SK-N-SH (cell line): ENCODE data around the gene COBL. TPM values are rescaled to one million over a fixed set of nuclear protein-coding genes. Genes with fewer than 3 reads are reported as not detected.

ENCODE experiments used
- CTCF ChIA-PET: fragments of 300-600, 350-600 bp; formaldehyde crosslinking; extraction: SDS; loops from one replicate; lab custom pipeline; 2021; lab: Yijun Ruan, JAX
- POLR2A ChIA-PET: fragments of 350-600 bp; sonication (Branson Sonifier 250); formaldehyde crosslinking; extraction: SDS; loops from one replicate; lab custom pipeline; 2020; ENCODE audit warnings: antibody characterized with exemption, inconsistent platforms; lab: Yijun Ruan, JAX
- DNase-seq: peaks from one replicate; pipeline ENCODE4 v3.0.0; 2012
- H2AFZ ChIP-seq: fragments of 200-600 bp; sonication (generic); 2 replicates; pipeline ENCODE4 v1.8.1; 2016; ENCODE audit warnings: antibody characterized with exemption, mild to moderate bottlenecking, low read depth
- H3F3A ChIP-seq: fragments of 200-600 bp; sonication (generic); replicated peaks from 2 replicates; pipeline ENCODE3; 2016; ENCODE audit warnings: antibody characterized with exemption, mild to moderate bottlenecking; ENCODE audit not compliant: insufficient read depth
- H3K27ac ChIP-seq, 2 experiments: fragments of 200-500 bp in 1 of 2; fragments of 200-600 bp in 1 of 2; sonication (Bioruptor generic) in 1 of 2; sonication (generic), shearing (Covaris generic) in 1 of 2; 2 replicates each; pipeline versions ENCODE4 v1.5.1 to v1.6.1; 2014 to 2016; ENCODE audit warnings: low read depth in 2 of 2, inconsistent platforms in 1 of 2, low read length in 1 of 2, mild to moderate bottlenecking in 1 of 2, mixed read lengths in 1 of 2
- H3K27me3 ChIP-seq: fragments of 200-600 bp; sonication (generic), shearing (Covaris generic); 2 replicates; pipeline ENCODE4 v1.6.1; 2016; ENCODE audit warnings: mixed run types; ENCODE audit not compliant: insufficient read depth
- H3K36me3 ChIP-seq, 2 experiments: fragments of 200-500 bp in 1 of 2; fragments of 200-600 bp in 1 of 2; sonication (Bioruptor generic) in 1 of 2; sonication (generic) in 1 of 2; replicated peaks in 1 of 2; 2 replicates each; pipeline versions ENCODE3 to v1.5.1; 2014 to 2016; ENCODE audit warnings: low read length in 1 of 2, mild to moderate bottlenecking in 1 of 2; ENCODE audit not compliant: insufficient read depth in 2 of 2, control insufficient read depth in 1 of 2
- H3K4me1 ChIP-seq, 2 experiments: fragments of 200-500 bp in 1 of 2; fragments of 200-600 bp in 1 of 2; sonication (Bioruptor generic) in 1 of 2; sonication (generic), shearing (Covaris generic) in 1 of 2; 2 replicates each; pipeline versions ENCODE4 v1.5.1 to v1.6.1; 2014 to 2016; ENCODE audit warnings: low read depth in 1 of 2, low read length in 1 of 2, mixed run types in 1 of 2; ENCODE audit not compliant: insufficient read depth in 2 of 2, control insufficient read depth in 1 of 2
- H3K4me2 ChIP-seq: fragments of 200-600 bp; sonication (generic), shearing (Covaris generic); 2 replicates; pipeline ENCODE4 v1.6.1; 2017; ENCODE audit warnings: mixed run types
- H3K4me3 ChIP-seq, 2 experiments: fragments of 200-500 bp in 1 of 2; fragments of 200-600 bp in 1 of 2; sonication (Bioruptor generic) in 1 of 2; sonication (generic), shearing (Covaris generic) in 1 of 2; 2 replicates each; pipeline versions ENCODE4 v1.5.1 to v1.8.1; 2014 to 2016; ENCODE audit warnings: low read depth in 2 of 2, inconsistent platforms in 1 of 2, low read length in 1 of 2, mild to moderate bottlenecking in 1 of 2, mixed read lengths in 1 of 2, moderate library complexity in 1 of 2
- H3K79me2 ChIP-seq: fragments of 200-600 bp; sonication (generic); 2 replicates; pipeline ENCODE4 v1.8.1; 2017; ENCODE audit warnings: mild to moderate bottlenecking; ENCODE audit not compliant: insufficient read depth
- H3K9ac ChIP-seq: fragments of 200-600 bp; sonication (generic); 2 replicates; pipeline ENCODE4 v1.6.1; 2017; ENCODE audit warnings: mixed run types
- H3K9me2 ChIP-seq: fragments of 200-600 bp; sonication (generic); 2 replicates; pipeline ENCODE4 v1.6.1; 2017; ENCODE audit warnings: mixed run types
- H3K9me3 ChIP-seq: fragments of 200-600 bp; sonication (generic); 2 replicates; pipeline ENCODE4 v1.6.1; 2017; ENCODE audit warnings: mixed run types, mild to moderate bottlenecking, moderate library complexity
- H4K20me1 ChIP-seq: fragments of 200-600 bp; sonication (generic); 2 replicates; pipeline ENCODE4 v1.6.1; 2017; ENCODE audit warnings: mild to moderate bottlenecking, mixed run types; ENCODE audit not compliant: insufficient read depth
- CHD2 ChIP-seq: fragments of 150-350 bp; IDR thresholded peaks from 2 replicates; pipeline ENCODE4 v1.6.1; 2018; ENCODE audit warnings: low read length; ENCODE audit not compliant: partially characterized antibody
- EZH2phosphoT487 ChIP-seq: fragments of 200-600 bp; sonication (generic); IDR thresholded peaks from 2 replicates; pipeline ENCODE4 v1.6.1; 2017; ENCODE audit warnings: low read depth, mixed run types, mild to moderate bottlenecking, antibody characterized with exemption, moderate library complexity, borderline replicate concordance
- FOXJ3 ChIP-seq: sonication (generic); formaldehyde crosslinking; IDR thresholded peaks from 2 replicates; pipeline ENCODE4 v1.5.1; 2020; ENCODE audit warnings: mild to moderate bottlenecking, missing genetic modification reagents
- FOXM1 ChIP-seq: IDR thresholded peaks from 2 replicates; pipeline ENCODE4 v1.4.0; 2012; ENCODE audit warnings: low read depth, mild to moderate bottlenecking
- GATA2 ChIP-seq: sonication (generic); formaldehyde crosslinking; IDR thresholded peaks from 2 replicates; pipeline ENCODE4 v1.5.0; 2020; ENCODE audit warnings: mild to moderate bottlenecking, missing genetic modification reagents
- MEF2A ChIP-seq: IDR thresholded peaks from 2 replicates; pipeline ENCODE4 v1.4.0; 2012; ENCODE audit warnings: low read depth, borderline replicate concordance
- RCOR1 ChIP-seq: fragments of 150-350 bp; IDR thresholded peaks from 2 replicates; pipeline ENCODE4 v1.6.1; 2017; ENCODE audit warnings: antibody characterized with exemption, low read length
- SIN3A ChIP-seq: IDR thresholded peaks from 2 replicates; pipeline ENCODE4 v1.6.1; 2012; ENCODE audit warnings: low read depth, mild to moderate bottlenecking, low read length, moderate library complexity, borderline replicate concordance
- WGBS: methylation state at CpG from one replicate; pipeline ENCODE4 v1.1.6; 2017; ENCODE audit warnings: low lambda C conversion rate; 5-methylcytosine and 5-hydroxymethylcytosine counted together
- polyA plus RNA-seq, 3 experiments: library from polyadenylated mRNA; depleted of rRNA; stranded (reverse); fragments of >200 nt; gene quantifications; 2 replicates each; pipeline ENCODE4 v1.2.3, GENCODE V29; 2012
- TF ChIP-seq, protein P1 (sequence below): fragments of 150-350 bp; IDR thresholded peaks from 2 replicates; pipeline ENCODE4 v1.6.1; 2016; ENCODE audit warnings: mild to moderate bottlenecking, low read depth, low read length
- TF ChIP-seq, protein P2 (sequence below): IDR thresholded peaks from 2 replicates; pipeline ENCODE4 v1.4.0; 2012; ENCODE audit warnings: low read depth, borderline replicate concordance
- TF ChIP-seq, protein P3 (sequence below): IDR thresholded peaks from 2 replicates; pipeline ENCODE4; 2012
- TF ChIP-seq, protein P4 (sequence below): fragments of 150-350 bp; IDR thresholded peaks from 2 replicates; pipeline ENCODE4 v1.6.1; 2017; ENCODE audit warnings: antibody characterized with exemption, low read length, low read depth, borderline replicate concordance
- TF ChIP-seq, protein P5 (sequence below): IDR thresholded peaks from 2 replicates; pipeline ENCODE4 v1.4.0; 2012; ENCODE audit warnings: low read depth

The COBL gene
- polyA plus RNA-seq, 1 of the 3 experiments (the other 2 are of a cell fraction) = under 0.01 TPM

DNA sequence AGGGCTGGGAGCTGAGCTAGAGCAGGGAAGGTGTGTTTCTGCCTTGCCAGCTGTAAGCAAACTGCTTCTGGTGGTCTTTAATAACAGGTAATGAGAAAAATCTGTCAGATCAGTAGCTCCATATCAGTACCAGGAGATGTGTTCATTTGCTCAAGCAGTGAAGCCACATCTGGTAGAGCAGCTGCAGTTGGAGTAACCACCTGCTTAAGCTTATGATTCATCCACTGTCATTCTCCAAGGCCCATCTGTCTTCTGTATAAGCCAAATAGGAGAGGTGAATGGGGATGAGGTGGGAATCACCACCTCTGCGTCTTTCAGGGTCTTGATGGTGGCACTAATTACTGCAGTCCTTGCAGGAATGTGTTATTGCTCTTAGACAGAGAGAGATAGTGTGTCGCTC lies 18.4 kb upstream of the COBL start:
- ChIA-PET CTCF (interaction anchor here (1.3 kb wide), 1 partner anchor 32 kb away, joined by 6 read pairs; no protein-coding TSS in a partner anchor), POLR2A (no interaction called here)
- TF ChIP-seq FOXJ3 (CRISPR knock-in tag) (no peak), GATA2 (CRISPR knock-in tag) (no peak), MEF2A (no peak), CHD2 (no peak), EZH2phosphoT487 (no peak), RCOR1 (no peak), SIN3A (no peak), FOXM1 (no peak)
- TF ChIP-seq, protein P1, sequence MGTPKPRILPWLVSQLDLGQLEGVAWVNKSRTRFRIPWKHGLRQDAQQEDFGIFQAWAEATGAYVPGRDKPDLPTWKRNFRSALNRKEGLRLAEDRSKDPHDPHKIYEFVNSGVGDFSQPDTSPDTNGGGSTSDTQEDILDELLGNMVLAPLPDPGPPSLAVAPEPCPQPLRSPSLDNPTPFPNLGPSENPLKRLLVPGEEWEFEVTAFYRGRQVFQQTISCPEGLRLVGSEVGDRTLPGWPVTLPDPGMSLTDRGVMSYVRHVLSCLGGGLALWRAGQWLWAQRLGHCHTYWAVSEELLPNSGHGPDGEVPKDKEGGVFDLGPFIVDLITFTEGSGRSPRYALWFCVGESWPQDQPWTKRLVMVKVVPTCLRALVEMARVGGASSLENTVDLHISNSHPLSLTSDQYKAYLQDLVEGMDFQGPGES = no peak
- TF ChIP-seq, protein P2, sequence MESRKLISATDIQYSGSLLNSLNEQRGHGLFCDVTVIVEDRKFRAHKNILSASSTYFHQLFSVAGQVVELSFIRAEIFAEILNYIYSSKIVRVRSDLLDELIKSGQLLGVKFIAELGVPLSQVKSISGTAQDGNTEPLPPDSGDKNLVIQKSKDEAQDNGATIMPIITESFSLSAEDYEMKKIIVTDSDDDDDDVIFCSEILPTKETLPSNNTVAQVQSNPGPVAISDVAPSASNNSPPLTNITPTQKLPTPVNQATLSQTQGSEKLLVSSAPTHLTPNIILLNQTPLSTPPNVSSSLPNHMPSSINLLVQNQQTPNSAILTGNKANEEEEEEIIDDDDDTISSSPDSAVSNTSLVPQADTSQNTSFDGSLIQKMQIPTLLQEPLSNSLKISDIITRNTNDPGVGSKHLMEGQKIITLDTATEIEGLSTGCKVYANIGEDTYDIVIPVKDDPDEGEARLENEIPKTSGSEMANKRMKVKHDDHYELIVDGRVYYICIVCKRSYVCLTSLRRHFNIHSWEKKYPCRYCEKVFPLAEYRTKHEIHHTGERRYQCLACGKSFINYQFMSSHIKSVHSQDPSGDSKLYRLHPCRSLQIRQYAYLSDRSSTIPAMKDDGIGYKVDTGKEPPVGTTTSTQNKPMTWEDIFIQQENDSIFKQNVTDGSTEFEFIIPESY = no peak
- TF ChIP-seq, protein P3, sequence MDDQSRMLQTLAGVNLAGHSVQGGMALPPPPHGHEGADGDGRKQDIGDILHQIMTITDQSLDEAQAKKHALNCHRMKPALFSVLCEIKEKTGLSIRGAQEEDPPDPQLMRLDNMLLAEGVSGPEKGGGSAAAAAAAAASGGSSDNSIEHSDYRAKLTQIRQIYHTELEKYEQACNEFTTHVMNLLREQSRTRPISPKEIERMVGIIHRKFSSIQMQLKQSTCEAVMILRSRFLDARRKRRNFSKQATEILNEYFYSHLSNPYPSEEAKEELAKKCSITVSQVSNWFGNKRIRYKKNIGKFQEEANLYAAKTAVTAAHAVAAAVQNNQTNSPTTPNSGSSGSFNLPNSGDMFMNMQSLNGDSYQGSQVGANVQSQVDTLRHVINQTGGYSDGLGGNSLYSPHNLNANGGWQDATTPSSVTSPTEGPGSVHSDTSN = no peak
- TF ChIP-seq, protein P4, sequence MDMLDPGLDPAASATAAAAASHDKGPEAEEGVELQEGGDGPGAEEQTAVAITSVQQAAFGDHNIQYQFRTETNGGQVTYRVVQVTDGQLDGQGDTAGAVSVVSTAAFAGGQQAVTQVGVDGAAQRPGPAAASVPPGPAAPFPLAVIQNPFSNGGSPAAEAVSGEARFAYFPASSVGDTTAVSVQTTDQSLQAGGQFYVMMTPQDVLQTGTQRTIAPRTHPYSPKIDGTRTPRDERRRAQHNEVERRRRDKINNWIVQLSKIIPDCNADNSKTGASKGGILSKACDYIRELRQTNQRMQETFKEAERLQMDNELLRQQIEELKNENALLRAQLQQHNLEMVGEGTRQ = no peak
- TF ChIP-seq, protein P5, sequence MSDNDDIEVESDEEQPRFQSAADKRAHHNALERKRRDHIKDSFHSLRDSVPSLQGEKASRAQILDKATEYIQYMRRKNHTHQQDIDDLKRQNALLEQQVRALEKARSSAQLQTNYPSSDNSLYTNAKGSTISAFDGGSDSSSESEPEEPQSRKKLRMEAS = no peak
- H3K9me2 ChIP-seq = no peaks in the 10 kb centered on the region; the same call in 1 of the 2 replicates
- 24% methylated on average over 2 of the region's 2 CpGs for WGBS
- no peak for DNase-seq
- H3K9ac ChIP-seq = no peak overlapping the region
- H3K36me3 ChIP-seq = no peaks in the 10 kb centered on the region
- H3F3A ChIP-seq = no peaks in the 10 kb centered on the region
- H3K4me2 ChIP-seq = no peak overlapping the region
- no peaks in the 10 kb centered on the region for H3K4me1 ChIP-seq
- no peak overlapping the region for H3K4me3 ChIP-seq
- no peak overlapping the region for H2AFZ ChIP-seq
- H3K9me3 ChIP-seq = peaks cover 5% of the 10 kb centered on the region; the same call in 1 of the 2 replicates
- no peaks in the 10 kb centered on the region for H4K20me1 ChIP-seq
- no peaks in the 10 kb centered on the region for H3K79me2 ChIP-seq
- no peaks in the 10 kb centered on the region for H3K27me3 ChIP-seq
- H3K27ac ChIP-seq = no peak overlapping the region
